ENCODE results near the gene TMEM141. TPM values are rescaled to one million over a fixed set of nuclear protein-coding genes. Genes with fewer than 3 reads are reported as not detected.

The TMEM141 gene
- total RNA-seq, 1 experiment from 2014 or later = 20.5 TPM

GRCh38 chr9:136815422-136815782 lies 24.3 kb downstream of the TMEM141 start:
- H3K79me2 ChIP-seq (ENCODE audit: low read length) = peaks cover 72% of the 10 kb centered on the region
- H4K20me1 ChIP-seq (ENCODE audit: insufficient read depth, low read depth, low read length) = peaks cover 4% of the 10 kb centered on the region; the same call in 1 of the 2 replicates
- H2AFZ ChIP-seq (ENCODE audit: low read length) = no peak overlapping the region
- H3K9me2 ChIP-seq (replicated peaks; ENCODE audit: insufficient read depth, low read length) = no peaks in the 10 kb centered on the region
- no peaks in the 10 kb centered on the region for H3K27me3 ChIP-seq (ENCODE audit: low read length)
- 0 out of 2 replicates have a peak overlapping the region, but pooled peaks have one; percentile 11 for H3K9ac ChIP-seq (ENCODE audit: low read length)
- H3K4me3 ChIP-seq (ENCODE audit: low read length) = no peak overlapping the region
- no peak overlapping the region for H3K4me2 ChIP-seq (ENCODE audit: low read depth, low read length, poor library complexity, severe bottlenecking)
- H3K9me3 ChIP-seq (ENCODE audit: low read length) = no peaks in the 10 kb centered on the region
- peaks cover 16% of the 10 kb centered on the region for H3K4me1 ChIP-seq (ENCODE audit: low read length)
- no peak for DNase-seq
- H3K36me3 ChIP-seq (ENCODE audit: insufficient read depth, low read length) = peaks cover 13% of the 10 kb centered on the region; the same call in 1 of the 2 replicates
- H3K27ac ChIP-seq (ENCODE audit: low read length) = peak overlapping the region; percentile 29; the same call in 1 of the 2 replicates

- peaks cover 10% of the 10 kb centered on the region; the same call in 1 of the 2 replicates for H4K20me1 ChIP-seq (ENCODE audit: insufficient read depth, low read depth, low read length)
- no peaks in the 10 kb centered on the region for H3K9me3 ChIP-seq (ENCODE audit: low read length)
- no peak overlapping the region for H3K9ac ChIP-seq (ENCODE audit: low read length)
- no peak overlapping the region for H2AFZ ChIP-seq (ENCODE audit: low read length)
- peaks cover 28% of the 10 kb centered on the region for H3K79me2 ChIP-seq (ENCODE audit: low read length)
- no peaks in the 10 kb centered on the region for H3K9me2 ChIP-seq (replicated peaks; ENCODE audit: insufficient read depth, low read length)
- no peak overlapping the region for H3K27ac ChIP-seq (ENCODE audit: low read length)
- DNase-seq = no peak
- H3K4me1 ChIP-seq (ENCODE audit: low read length) = no peaks in the 10 kb centered on the region
- no peaks in the 10 kb centered on the region for H3K27me3 ChIP-seq (ENCODE audit: low read length)
- H3K36me3 ChIP-seq (ENCODE audit: insufficient read depth, low read length) = no peaks in the 10 kb centered on the region
- no peak overlapping the region for H3K4me3 ChIP-seq (ENCODE audit: low read length)
- H3K4me2 ChIP-seq (ENCODE audit: low read depth, low read length, poor library complexity, severe bottlenecking) = no peak overlapping the region
Measured at GRCh38 chr9:136820971-136821825, 30.1 kb downstream of the TMEM141 start.

DNA sequence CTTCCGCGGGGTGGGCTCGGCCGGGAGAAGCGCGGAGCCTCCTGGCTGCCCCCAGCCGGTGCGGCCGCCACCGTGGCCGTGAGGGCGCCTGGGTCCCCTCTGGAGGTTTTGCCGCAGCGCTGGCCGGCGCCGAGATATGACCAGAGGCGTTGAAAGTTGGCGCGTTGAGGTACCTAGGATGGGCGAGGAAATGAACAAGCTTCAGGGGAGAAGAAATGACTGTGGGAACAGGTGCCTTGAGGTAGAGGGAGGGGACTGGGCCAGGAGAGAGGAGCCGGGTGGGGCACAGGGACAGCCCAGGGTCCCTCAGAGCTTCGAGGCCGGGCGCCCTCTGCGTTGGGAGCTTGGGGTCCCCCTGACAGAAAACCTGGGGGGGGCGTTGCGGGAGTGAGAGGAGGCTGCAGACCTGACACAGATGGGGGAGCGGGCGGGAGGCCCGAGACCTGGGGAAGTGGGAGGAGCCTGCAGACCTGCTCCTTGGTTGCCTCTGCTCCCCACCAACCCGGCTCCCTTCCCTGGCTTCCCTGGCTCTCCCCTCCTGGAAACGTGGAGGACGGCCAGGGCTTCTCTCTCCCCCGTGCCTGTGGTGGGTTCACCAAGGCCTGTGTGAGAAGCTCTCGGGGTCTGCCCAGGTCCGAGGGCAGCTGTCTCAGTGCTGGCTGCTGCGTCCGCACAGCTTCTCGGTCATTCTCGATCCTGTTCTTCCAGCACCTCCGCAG lies 30.8 kb downstream of the TMEM141 start:
- H3K79me2 ChIP-seq (ENCODE audit: low read length) = peaks cover 22% of the 10 kb centered on the region
- no peak overlapping the region for H2AFZ ChIP-seq (ENCODE audit: low read length)
- H3K4me1 ChIP-seq (ENCODE audit: low read length) = no peaks in the 10 kb centered on the region
- H3K27ac ChIP-seq (ENCODE audit: low read length) = no peak overlapping the region
- H4K20me1 ChIP-seq (ENCODE audit: insufficient read depth, low read depth, low read length) = peaks cover 10% of the 10 kb centered on the region; the same call in 1 of the 2 replicates
- H3K36me3 ChIP-seq (ENCODE audit: insufficient read depth, low read length) = no peaks in the 10 kb centered on the region
- H3K4me3 ChIP-seq (ENCODE audit: low read length) = no peak overlapping the region
- no peak for DNase-seq
- H3K9me2 ChIP-seq (replicated peaks; ENCODE audit: insufficient read depth, low read length) = no peaks in the 10 kb centered on the region
- H3K9ac ChIP-seq (ENCODE audit: low read length) = no peak overlapping the region
- H3K9me3 ChIP-seq (ENCODE audit: low read length) = no peaks in the 10 kb centered on the region
- no peaks in the 10 kb centered on the region for H3K27me3 ChIP-seq (ENCODE audit: low read length)
- H3K4me2 ChIP-seq (ENCODE audit: low read depth, low read length, poor library complexity, severe bottlenecking) = no peak overlapping the region

- Histone ChIP-seq H3K27me3 (ENCODE audit: low read length) (no peaks in the 10 kb centered on the region), H3K4me3 (ENCODE audit: low read length) (no peak overlapping the region), H3K9ac (ENCODE audit: low read length) (no peak overlapping the region), H3K36me3 (ENCODE audit: insufficient read depth, low read length) (no peaks in the 10 kb centered on the region), H3K4me1 (ENCODE audit: low read length) (no peaks in the 10 kb centered on the region), H3K9me2 (replicated peaks; ENCODE audit: insufficient read depth, low read length) (no peaks in the 10 kb centered on the region), H3K9me3 (ENCODE audit: low read length) (no peaks in the 10 kb centered on the region), H4K20me1 (ENCODE audit: insufficient read depth, low read depth, low read length) (peaks cover 10% of the 10 kb centered on the region; the same call in 1 of the 2 replicates), H3K79me2 (ENCODE audit: low read length) (peaks cover 16% of the 10 kb centered on the region), H2AFZ (ENCODE audit: low read length) (no peak overlapping the region), H3K27ac (ENCODE audit: low read length) (no peak overlapping the region), H3K4me2 (ENCODE audit: low read depth, low read length, poor library complexity, severe bottlenecking) (no peak overlapping the region)
- no peak for DNase-seq
Measured at GRCh38 chr9:136823136-136824046, 32.2 kb downstream of the TMEM141 start.

- no peak for DNase-seq
Measured at GRCh38 chr9:136824496-136825225, 33.5 kb downstream of the TMEM141 start.

GRCh38 chr9:136825295-136826187 lies 34.4 kb downstream of the TMEM141 start:
- Histone ChIP-seq H3K9me2 (replicated peaks; ENCODE audit: insufficient read depth, low read length) (no peaks in the 10 kb centered on the region), H3K9me3 (ENCODE audit: low read length) (no peaks in the 10 kb centered on the region), H3K4me2 (ENCODE audit: low read depth, low read length, poor library complexity, severe bottlenecking) (no peak overlapping the region), H3K27ac (ENCODE audit: low read length) (no peak overlapping the region), H3K9ac (ENCODE audit: low read length) (no peak overlapping the region), H3K4me1 (ENCODE audit: low read length) (no peaks in the 10 kb centered on the region), H4K20me1 (ENCODE audit: insufficient read depth, low read depth, low read length) (0 out of 2 replicates have a peak, but pooled peaks cover 6% of the 10 kb centered on the region), H3K36me3 (ENCODE audit: insufficient read depth, low read length) (no peaks in the 10 kb centered on the region), H2AFZ (ENCODE audit: low read length) (no peak overlapping the region), H3K27me3 (ENCODE audit: low read length) (no peaks in the 10 kb centered on the region), H3K79me2 (ENCODE audit: low read length) (peaks cover 6% of the 10 kb centered on the region), H3K4me3 (ENCODE audit: low read length) (no peak overlapping the region)
- no peak for DNase-seq

More at GRCh38 chr9:136824496-136825225, 33.5 kb downstream of the TMEM141 start:
- Histone ChIP-seq H3K4me1 (ENCODE audit: low read length) (no peaks in the 10 kb centered on the region), H3K4me3 (ENCODE audit: low read length) (no peak overlapping the region), H3K27ac (ENCODE audit: low read length) (no peak overlapping the region), H3K27me3 (ENCODE audit: low read length) (no peaks in the 10 kb centered on the region), H3K4me2 (ENCODE audit: low read depth, low read length, poor library complexity, severe bottlenecking) (no peak overlapping the region), H2AFZ (ENCODE audit: low read length) (no peak overlapping the region), H3K36me3 (ENCODE audit: insufficient read depth, low read length) (no peaks in the 10 kb centered on the region), H3K9me2 (replicated peaks; ENCODE audit: insufficient read depth, low read length) (no peaks in the 10 kb centered on the region), H3K9me3 (ENCODE audit: low read length) (no peaks in the 10 kb centered on the region), H4K20me1 (ENCODE audit: insufficient read depth, low read depth, low read length) (peaks cover 9% of the 10 kb centered on the region; the same call in 1 of the 2 replicates), H3K79me2 (ENCODE audit: low read length) (peaks cover 8% of the 10 kb centered on the region), H3K9ac (ENCODE audit: low read length) (no peak overlapping the region)

- Histone ChIP-seq H3K27ac (ENCODE audit: low read length) (no peak overlapping the region), H3K4me3 (ENCODE audit: low read length) (no peak overlapping the region), H3K27me3 (ENCODE audit: low read length) (no peaks in the 10 kb centered on the region), H4K20me1 (ENCODE audit: insufficient read depth, low read depth, low read length) (no peaks in the 10 kb centered on the region), H3K9ac (ENCODE audit: low read length) (no peak overlapping the region), H3K36me3 (ENCODE audit: insufficient read depth, low read length) (no peaks in the 10 kb centered on the region), H3K9me3 (ENCODE audit: low read length) (no peaks in the 10 kb centered on the region), H2AFZ (ENCODE audit: low read length) (no peak overlapping the region), H3K4me1 (ENCODE audit: low read length) (no peaks in the 10 kb centered on the region), H3K9me2 (replicated peaks; ENCODE audit: insufficient read depth, low read length) (no peaks in the 10 kb centered on the region), H3K4me2 (ENCODE audit: low read depth, low read length, poor library complexity, severe bottlenecking) (no peak overlapping the region), H3K79me2 (ENCODE audit: low read length) (peaks cover under 1% of the 10 kb centered on the region; the same call in 1 of the 2 replicates)
- DNase-seq = no peak
Measured at GRCh38 chr9:136826188-136826541, 35.0 kb downstream of the TMEM141 start.
